IMR-90 (cell line): Measurements from ENCODE around the gene OR6V1.

Source experiments
- BHLHE40 ChIP-seq: fragments of 150-350 bp; IDR thresholded peaks from 2 replicates; pipeline ENCODE4 v1.6.1; 2016; ENCODE audit warnings: mild to moderate bottlenecking, low read depth, low read length
- CEBPB ChIP-seq: IDR thresholded peaks from 2 replicates; pipeline ENCODE4 v1.6.1; 2012; ENCODE audit warnings: low read depth, low read length, improper control_type of control experiment
- CHD1 ChIP-seq: IDR thresholded peaks from 2 replicates; pipeline ENCODE4 v1.6.1; 2012; ENCODE audit warnings: low read depth, low read length, improper control_type of control experiment
- MAFK ChIP-seq: IDR thresholded peaks from 2 replicates; pipeline ENCODE4 v1.6.1; 2012; ENCODE audit warnings: low read depth, low read length, improper control_type of control experiment
- MAZ ChIP-seq: IDR thresholded peaks from 2 replicates; pipeline ENCODE4 v1.6.1; 2012; ENCODE audit warnings: low read depth, mild to moderate bottlenecking, low read length, improper control_type of control experiment, moderate library complexity, borderline replicate concordance
- MXI1 ChIP-seq: IDR thresholded peaks from 2 replicates; pipeline ENCODE4 v1.6.1; 2012; ENCODE audit warnings: low read depth, mild to moderate bottlenecking, low read length, moderate library complexity, borderline replicate concordance
- POLR2A ChIP-seq: IDR thresholded peaks from 2 replicates; pipeline ENCODE4 v1.6.1; 2012; ENCODE audit warnings: mild to moderate bottlenecking, low read depth, low read length
- RAD21 ChIP-seq: IDR thresholded peaks from 2 replicates; pipeline ENCODE4 v1.6.1; 2012; ENCODE audit warnings: low read length, improper control_type of control experiment
- RCOR1 ChIP-seq: IDR thresholded peaks from 2 replicates; pipeline ENCODE4 v1.6.1; 2012; ENCODE audit warnings: mild to moderate bottlenecking, low read length, improper control_type of control experiment; ENCODE audit not compliant: insufficient replicate concordance
- RFX5 ChIP-seq: IDR thresholded peaks from 2 replicates; pipeline ENCODE4 v1.8.0; 2012; ENCODE audit warnings: low read depth, mild to moderate bottlenecking, low read length, moderate library complexity
- TF ChIP-seq, protein P1 (sequence below): conservative IDR thresholded peaks from 2 replicates; pipeline ENCODE4 v1.5.1; 2012; ENCODE audit warnings: mild to moderate bottlenecking, low read depth, low read length, improper control_type of control experiment
- TF ChIP-seq, protein P2 (sequence below): fragments of 150-350 bp; IDR thresholded peaks from 2 replicates; pipeline ENCODE4 v1.6.1; 2017; ENCODE audit warnings: mild to moderate bottlenecking, antibody characterized with exemption, low read length, low read depth
- TF ChIP-seq, protein P3 (sequence below): fragments of 150-350 bp; IDR thresholded peaks from 2 replicates; pipeline ENCODE4 v1.6.1; 2016; ENCODE audit warnings: low read depth, mild to moderate bottlenecking, low read length, moderate library complexity, borderline replicate concordance

DNA sequence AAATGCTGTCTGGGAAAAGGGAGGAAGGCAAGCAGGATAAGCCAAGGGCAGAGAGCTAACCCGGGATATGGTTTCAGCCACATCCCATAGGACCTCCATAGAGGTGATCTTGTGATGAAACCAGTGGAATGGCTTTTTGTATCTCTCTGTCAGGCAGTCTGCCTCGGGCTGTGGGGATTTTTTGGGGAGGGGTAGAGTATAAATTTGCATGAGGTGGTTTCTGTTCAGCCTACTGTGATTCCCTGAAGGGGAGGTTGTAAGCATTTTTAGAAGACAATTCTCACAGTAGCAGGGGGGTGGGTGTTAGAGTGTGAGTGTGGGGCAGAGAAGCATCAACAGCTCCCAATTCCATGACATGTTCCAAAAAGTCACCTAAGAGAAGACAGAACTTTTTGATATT lies 37.1 kb upstream of the OR6V1 start:
- TF ChIP-seq POLR2A (no peak), CHD1 (no peak), CEBPB (no peak), RAD21 (no peak), RCOR1 (no peak), MXI1 (no peak), RFX5 (no peak), MAFK (no peak), BHLHE40 (no peak), MAZ (no peak)
- TF ChIP-seq, protein P1, sequence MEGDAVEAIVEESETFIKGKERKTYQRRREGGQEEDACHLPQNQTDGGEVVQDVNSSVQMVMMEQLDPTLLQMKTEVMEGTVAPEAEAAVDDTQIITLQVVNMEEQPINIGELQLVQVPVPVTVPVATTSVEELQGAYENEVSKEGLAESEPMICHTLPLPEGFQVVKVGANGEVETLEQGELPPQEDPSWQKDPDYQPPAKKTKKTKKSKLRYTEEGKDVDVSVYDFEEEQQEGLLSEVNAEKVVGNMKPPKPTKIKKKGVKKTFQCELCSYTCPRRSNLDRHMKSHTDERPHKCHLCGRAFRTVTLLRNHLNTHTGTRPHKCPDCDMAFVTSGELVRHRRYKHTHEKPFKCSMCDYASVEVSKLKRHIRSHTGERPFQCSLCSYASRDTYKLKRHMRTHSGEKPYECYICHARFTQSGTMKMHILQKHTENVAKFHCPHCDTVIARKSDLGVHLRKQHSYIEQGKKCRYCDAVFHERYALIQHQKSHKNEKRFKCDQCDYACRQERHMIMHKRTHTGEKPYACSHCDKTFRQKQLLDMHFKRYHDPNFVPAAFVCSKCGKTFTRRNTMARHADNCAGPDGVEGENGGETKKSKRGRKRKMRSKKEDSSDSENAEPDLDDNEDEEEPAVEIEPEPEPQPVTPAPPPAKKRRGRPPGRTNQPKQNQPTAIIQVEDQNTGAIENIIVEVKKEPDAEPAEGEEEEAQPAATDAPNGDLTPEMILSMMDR = no peak
- TF ChIP-seq, protein P2, sequence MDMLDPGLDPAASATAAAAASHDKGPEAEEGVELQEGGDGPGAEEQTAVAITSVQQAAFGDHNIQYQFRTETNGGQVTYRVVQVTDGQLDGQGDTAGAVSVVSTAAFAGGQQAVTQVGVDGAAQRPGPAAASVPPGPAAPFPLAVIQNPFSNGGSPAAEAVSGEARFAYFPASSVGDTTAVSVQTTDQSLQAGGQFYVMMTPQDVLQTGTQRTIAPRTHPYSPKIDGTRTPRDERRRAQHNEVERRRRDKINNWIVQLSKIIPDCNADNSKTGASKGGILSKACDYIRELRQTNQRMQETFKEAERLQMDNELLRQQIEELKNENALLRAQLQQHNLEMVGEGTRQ = no peak
- TF ChIP-seq, protein P3, sequence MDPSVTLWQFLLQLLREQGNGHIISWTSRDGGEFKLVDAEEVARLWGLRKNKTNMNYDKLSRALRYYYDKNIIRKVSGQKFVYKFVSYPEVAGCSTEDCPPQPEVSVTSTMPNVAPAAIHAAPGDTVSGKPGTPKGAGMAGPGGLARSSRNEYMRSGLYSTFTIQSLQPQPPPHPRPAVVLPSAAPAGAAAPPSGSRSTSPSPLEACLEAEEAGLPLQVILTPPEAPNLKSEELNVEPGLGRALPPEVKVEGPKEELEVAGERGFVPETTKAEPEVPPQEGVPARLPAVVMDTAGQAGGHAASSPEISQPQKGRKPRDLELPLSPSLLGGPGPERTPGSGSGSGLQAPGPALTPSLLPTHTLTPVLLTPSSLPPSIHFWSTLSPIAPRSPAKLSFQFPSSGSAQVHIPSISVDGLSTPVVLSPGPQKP = no peak
